OCI-LY1 (cell line): ENCODE data around the gene ATXN7.
A peak's percentile ranks its signal among the peaks of the same experiment; 100 is the strongest.

ENCODE experiments used
- H2AFZ ChIP-seq: fragments of 200-600 bp; sonication (generic), shearing (Covaris generic); 2 replicates; pipeline ENCODE4 v1.6.0; 2014; ENCODE audit warnings: antibody characterized with exemption, mild to moderate bottlenecking, low read length
- H3F3A ChIP-seq: fragments of 200-600 bp; sonication (generic), shearing (Covaris generic); 2 replicates; pipeline ENCODE4 v1.6.0; 2014; ENCODE audit warnings: mild to moderate bottlenecking, antibody characterized with exemption, low read length, moderate library complexity; ENCODE audit not compliant: insufficient read depth
- H3K27ac ChIP-seq: fragments of 200-600 bp; sonication (generic); 2 replicates; pipeline ENCODE4 v1.5.1; 2014; ENCODE audit warnings: low read length, mixed run types, mild to moderate bottlenecking, low read depth; ENCODE audit not compliant: poor library complexity, severe bottlenecking
- H3K27me3 ChIP-seq: fragments of 200-600 bp; sonication (generic); 2 replicates; pipeline ENCODE4 v1.6.0; 2014; ENCODE audit warnings: antibody characterized with exemption, mild to moderate bottlenecking, low read length, moderate library complexity; ENCODE audit not compliant: insufficient read depth
- H3K36me3 ChIP-seq: fragments of 200-600 bp; sonication (generic); 2 replicates; pipeline ENCODE4 v1.6.1; 2014; ENCODE audit warnings: mild to moderate bottlenecking, antibody characterized with exemption, low read length, moderate library complexity, mixed read lengths; ENCODE audit not compliant: insufficient read depth
- H3K4me1 ChIP-seq: fragments of 200-600 bp; sonication (generic); 2 replicates; pipeline ENCODE4 v1.5.1; 2014; ENCODE audit warnings: mild to moderate bottlenecking, low read length, moderate library complexity; ENCODE audit not compliant: insufficient read depth, severe bottlenecking
- H3K4me2 ChIP-seq: fragments of 200-600 bp; sonication (generic), shearing (Covaris generic); 2 replicates; pipeline ENCODE4 v1.6.1; 2014; ENCODE audit warnings: low read length
- H3K4me3 ChIP-seq: fragments of 200-600 bp; sonication (generic); 2 replicates; pipeline ENCODE4 v1.5.1; 2014; ENCODE audit warnings: low read length, low read depth, mild to moderate bottlenecking, mixed read lengths; ENCODE audit not compliant: poor library complexity, severe bottlenecking
- H3K79me2 ChIP-seq: fragments of 200-600 bp; shearing (Covaris generic); 2 replicates; pipeline ENCODE4 v1.6.1; 2016; ENCODE audit warnings: mixed run types, low read length, mixed read lengths; ENCODE audit not compliant: insufficient read depth
- H3K9ac ChIP-seq: fragments of 200-600 bp; sonication (generic), shearing (Covaris generic); 2 replicates; pipeline ENCODE4 v1.6.1; 2014; ENCODE audit warnings: mild to moderate bottlenecking, low read length, mixed read lengths
- H3K9me2 ChIP-seq: fragments of 200-600 bp; sonication (generic), shearing (Covaris generic); 2 replicates; pipeline ENCODE4 v1.6.1; 2014; ENCODE audit warnings: low read depth, mild to moderate bottlenecking, low read length, mixed read lengths
- H3K9me3 ChIP-seq: fragments of 200-600 bp; shearing (Covaris generic); 2 replicates; pipeline ENCODE4 v1.6.1; 2014; ENCODE audit warnings: low read length, mixed read lengths
- H4K20me1 ChIP-seq: fragments of 200-600 bp; sonication (generic), shearing (Covaris generic); 2 replicates; pipeline ENCODE4 v1.6.0; 2016; ENCODE audit warnings: mild to moderate bottlenecking, low read length; ENCODE audit not compliant: insufficient read depth
- EZH2 ChIP-seq: fragments of 200-600 bp; sonication (generic), shearing (Covaris generic); IDR thresholded peaks from 2 replicates; pipeline ENCODE4 v1.8.0; 2017; ENCODE audit warnings: borderline replicate concordance, mixed run types, mild to moderate bottlenecking, antibody characterized with exemption, low read length, moderate library complexity, mixed read lengths
- TF ChIP-seq, protein P1 (sequence below): fragments of 200-600 bp; sonication (generic), shearing (Covaris generic); IDR thresholded peaks from 2 replicates; pipeline ENCODE4 v1.5.1; 2017; ENCODE audit warnings: mild to moderate bottlenecking, antibody characterized with exemption, low read length, moderate library complexity, mixed read lengths

Gene ATXN7

DNA sequence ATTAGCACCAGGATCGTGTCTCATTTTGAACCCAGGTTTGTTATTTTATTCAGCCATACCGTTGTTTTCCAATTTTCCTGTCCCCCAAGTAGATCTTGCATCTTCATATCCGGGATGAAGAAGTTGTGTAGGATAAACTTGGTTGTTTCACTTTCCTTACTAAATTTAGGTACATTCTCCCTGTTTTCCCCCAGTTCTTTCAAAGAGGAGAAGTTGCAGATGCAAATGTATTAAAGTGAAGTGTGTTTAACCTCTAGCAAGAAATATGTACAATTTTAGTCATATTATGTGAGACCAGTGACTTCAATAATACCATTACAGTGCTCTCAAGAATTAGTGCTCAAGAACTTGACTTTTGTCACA, 1.3 kb downstream of the ATXN7 start:
- no peaks in the 10 kb centered on the region for H3F3A ChIP-seq
- peaks cover 80% of the 10 kb centered on the region for H3K79me2 ChIP-seq
- no peak overlapping the region for H2AFZ ChIP-seq
- peak overlapping the region; percentile 72 for H3K27ac ChIP-seq
- no peaks in the 10 kb centered on the region for H3K9me3 ChIP-seq
- H3K4me1 ChIP-seq: peaks cover 43% of the 10 kb centered on the region
- H3K9me2 ChIP-seq: no peaks in the 10 kb centered on the region
- peak overlapping the region; percentile 84 for H3K4me3 ChIP-seq
- TF ChIP-seq EZH2: no peak
- TF ChIP-seq, protein P1, sequence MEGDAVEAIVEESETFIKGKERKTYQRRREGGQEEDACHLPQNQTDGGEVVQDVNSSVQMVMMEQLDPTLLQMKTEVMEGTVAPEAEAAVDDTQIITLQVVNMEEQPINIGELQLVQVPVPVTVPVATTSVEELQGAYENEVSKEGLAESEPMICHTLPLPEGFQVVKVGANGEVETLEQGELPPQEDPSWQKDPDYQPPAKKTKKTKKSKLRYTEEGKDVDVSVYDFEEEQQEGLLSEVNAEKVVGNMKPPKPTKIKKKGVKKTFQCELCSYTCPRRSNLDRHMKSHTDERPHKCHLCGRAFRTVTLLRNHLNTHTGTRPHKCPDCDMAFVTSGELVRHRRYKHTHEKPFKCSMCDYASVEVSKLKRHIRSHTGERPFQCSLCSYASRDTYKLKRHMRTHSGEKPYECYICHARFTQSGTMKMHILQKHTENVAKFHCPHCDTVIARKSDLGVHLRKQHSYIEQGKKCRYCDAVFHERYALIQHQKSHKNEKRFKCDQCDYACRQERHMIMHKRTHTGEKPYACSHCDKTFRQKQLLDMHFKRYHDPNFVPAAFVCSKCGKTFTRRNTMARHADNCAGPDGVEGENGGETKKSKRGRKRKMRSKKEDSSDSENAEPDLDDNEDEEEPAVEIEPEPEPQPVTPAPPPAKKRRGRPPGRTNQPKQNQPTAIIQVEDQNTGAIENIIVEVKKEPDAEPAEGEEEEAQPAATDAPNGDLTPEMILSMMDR: no peak
- H4K20me1 ChIP-seq: no peaks in the 10 kb centered on the region
- H3K4me2 ChIP-seq: peak overlapping the region; percentile 91
- peaks cover 13% of the 10 kb centered on the region for H3K36me3 ChIP-seq
- H3K27me3 ChIP-seq: no peaks in the 10 kb centered on the region
- peak overlapping the region; percentile 87 for H3K9ac ChIP-seq

DNA sequence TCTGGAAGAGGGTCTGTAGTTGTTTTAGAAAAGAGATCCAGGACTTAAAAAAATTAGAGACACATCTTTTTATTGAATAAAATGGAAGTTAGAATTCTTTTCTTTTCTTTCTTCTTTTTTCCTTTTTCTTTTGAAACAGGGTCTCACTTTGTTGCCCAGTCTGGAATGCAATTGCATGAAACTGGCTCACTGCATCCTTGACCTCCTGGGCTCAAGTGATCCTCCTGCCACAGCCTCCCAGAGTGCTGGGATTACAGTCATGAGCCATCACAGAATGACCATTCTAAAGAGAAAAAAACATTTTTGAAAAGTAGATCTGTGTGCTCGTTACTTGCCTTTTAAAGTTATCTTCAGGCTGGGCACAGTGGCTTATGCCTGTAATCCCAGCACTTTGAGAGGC, 3.6 kb downstream of the ATXN7 start:
- H3K27ac ChIP-seq: no peak overlapping the region
- H4K20me1 ChIP-seq: no peaks in the 10 kb centered on the region
- peaks cover 13% of the 10 kb centered on the region for H3K36me3 ChIP-seq
- H3K9ac ChIP-seq: no peak overlapping the region
- no peaks in the 10 kb centered on the region for H3K9me2 ChIP-seq
- H3K4me1 ChIP-seq: peaks cover 49% of the 10 kb centered on the region
- no peak overlapping the region for H3K4me2 ChIP-seq
- H3K9me3 ChIP-seq: no peaks in the 10 kb centered on the region
- H3K4me3 ChIP-seq: no peak overlapping the region
- H3K27me3 ChIP-seq: no peaks in the 10 kb centered on the region
- TF ChIP-seq EZH2: no peak
- TF ChIP-seq, protein P1: no peak
- peaks cover 90% of the 10 kb centered on the region for H3K79me2 ChIP-seq
- H3F3A ChIP-seq: no peaks in the 10 kb centered on the region
- H2AFZ ChIP-seq: no peak overlapping the region

DNA sequence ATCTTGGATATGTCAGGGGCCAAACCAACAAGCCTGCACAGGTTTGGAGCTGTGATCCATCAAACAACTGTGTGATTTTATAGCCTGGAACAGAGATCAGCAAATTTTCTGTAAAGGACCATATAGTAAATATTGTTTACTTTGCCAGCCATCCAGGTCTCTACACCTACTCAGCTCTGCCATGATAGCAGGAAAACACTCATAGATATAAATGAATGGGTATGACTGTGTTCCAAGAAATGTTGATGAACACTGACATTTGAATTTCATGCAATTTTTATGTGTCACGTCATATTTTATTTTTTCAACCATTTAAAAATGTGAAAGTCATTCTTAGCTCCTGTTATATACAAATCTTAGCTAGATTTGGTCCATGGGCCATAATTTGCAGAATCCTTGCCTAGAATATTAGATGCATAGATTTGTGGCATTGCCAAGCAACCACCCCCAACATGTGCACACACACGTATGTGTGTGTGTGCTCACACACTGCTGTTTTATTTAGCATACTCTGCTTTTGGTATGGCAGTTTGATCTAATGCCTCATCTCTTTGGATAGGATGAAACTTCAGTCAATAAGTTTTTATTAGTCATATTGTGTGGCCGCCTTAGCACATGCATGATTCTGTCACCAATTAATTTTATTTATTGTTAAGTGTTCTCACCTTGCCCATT, 6.4 kb downstream of the ATXN7 start:
- no peak for TF ChIP-seq EZH2
- TF ChIP-seq, protein P1: no peak
- H3K27ac ChIP-seq: no peak overlapping the region
- H4K20me1 ChIP-seq: no peaks in the 10 kb centered on the region
- H3K27me3 ChIP-seq: no peaks in the 10 kb centered on the region
- H3K9ac ChIP-seq: no peak overlapping the region
- H2AFZ ChIP-seq: no peak overlapping the region
- H3K4me1 ChIP-seq: peaks cover 48% of the 10 kb centered on the region
- peaks cover 13% of the 10 kb centered on the region for H3K36me3 ChIP-seq
- no peak overlapping the region for H3K4me3 ChIP-seq
- H3F3A ChIP-seq: no peaks in the 10 kb centered on the region
- no peaks in the 10 kb centered on the region for H3K9me3 ChIP-seq
- H3K9me2 ChIP-seq: no peaks in the 10 kb centered on the region
- H3K79me2 ChIP-seq: peaks cover 96% of the 10 kb centered on the region
- peak overlapping the region; percentile 20; the same call in 1 of the 2 replicates for H3K4me2 ChIP-seq
